ENCODE results near the gene STUM. TPM values are rescaled to one million over a fixed set of nuclear protein-coding genes. Genes with fewer than 3 reads are reported as not detected.

The STUM gene
- total RNA-seq, 1 experiment from 2014 or later = 0.03 TPM

DNA sequence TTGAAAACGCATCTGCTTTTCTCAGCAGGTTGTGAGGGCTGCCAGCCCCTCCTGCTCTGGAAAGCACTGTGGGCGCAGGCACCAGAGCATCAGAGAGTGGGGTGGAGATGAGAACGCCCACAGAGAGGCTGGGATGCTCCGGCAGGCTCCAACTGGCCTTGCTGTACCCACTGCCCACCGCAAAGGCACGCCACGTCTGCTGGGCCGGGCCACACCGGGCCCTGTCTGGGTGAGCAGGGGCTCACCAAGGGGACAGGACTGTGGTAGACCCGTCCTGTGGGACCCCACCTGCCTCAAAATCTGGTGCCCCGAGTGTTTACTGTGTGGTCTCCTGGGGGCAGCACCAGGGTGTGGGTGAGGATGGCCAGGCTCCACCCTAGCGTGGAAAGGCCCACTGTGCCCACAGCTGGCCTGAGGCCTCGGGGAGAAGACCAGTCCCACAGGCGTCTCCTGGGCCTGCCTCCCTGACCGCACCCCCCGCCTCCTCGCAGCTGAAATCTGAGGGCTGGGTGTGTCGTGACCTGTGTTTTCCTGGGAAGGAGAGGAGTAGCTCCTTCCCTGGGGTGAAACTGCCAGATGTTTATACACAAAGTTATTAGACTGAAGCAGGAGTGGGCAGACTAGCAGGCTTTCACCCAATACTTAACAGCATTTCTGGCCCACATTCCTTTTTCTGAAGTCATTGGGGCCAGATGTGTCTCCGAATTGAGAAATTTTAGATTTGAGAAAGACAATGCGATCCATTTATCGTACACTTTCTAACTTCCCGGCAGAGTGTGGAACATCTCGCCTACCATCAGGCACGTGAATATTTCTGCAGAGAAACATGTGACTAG is 53.8 kb downstream of the STUM start:
- BruUV-seq (replicated peaks) = no TSS peak
- ChIA-PET CTCF (no interaction called here), POLR2A (no interaction called here)
- no peak for TF ChIP-seq POLR2AphosphoS5 (IDR thresholded peaks at IDR 0.05; ENCODE audit: low read depth, low read length)
- TF ChIP-seq TCF7L2 (IDR thresholded peaks at IDR 0.05; ENCODE audit: low read depth, low read length) = no peak
- TF ChIP-seq, protein P1, sequence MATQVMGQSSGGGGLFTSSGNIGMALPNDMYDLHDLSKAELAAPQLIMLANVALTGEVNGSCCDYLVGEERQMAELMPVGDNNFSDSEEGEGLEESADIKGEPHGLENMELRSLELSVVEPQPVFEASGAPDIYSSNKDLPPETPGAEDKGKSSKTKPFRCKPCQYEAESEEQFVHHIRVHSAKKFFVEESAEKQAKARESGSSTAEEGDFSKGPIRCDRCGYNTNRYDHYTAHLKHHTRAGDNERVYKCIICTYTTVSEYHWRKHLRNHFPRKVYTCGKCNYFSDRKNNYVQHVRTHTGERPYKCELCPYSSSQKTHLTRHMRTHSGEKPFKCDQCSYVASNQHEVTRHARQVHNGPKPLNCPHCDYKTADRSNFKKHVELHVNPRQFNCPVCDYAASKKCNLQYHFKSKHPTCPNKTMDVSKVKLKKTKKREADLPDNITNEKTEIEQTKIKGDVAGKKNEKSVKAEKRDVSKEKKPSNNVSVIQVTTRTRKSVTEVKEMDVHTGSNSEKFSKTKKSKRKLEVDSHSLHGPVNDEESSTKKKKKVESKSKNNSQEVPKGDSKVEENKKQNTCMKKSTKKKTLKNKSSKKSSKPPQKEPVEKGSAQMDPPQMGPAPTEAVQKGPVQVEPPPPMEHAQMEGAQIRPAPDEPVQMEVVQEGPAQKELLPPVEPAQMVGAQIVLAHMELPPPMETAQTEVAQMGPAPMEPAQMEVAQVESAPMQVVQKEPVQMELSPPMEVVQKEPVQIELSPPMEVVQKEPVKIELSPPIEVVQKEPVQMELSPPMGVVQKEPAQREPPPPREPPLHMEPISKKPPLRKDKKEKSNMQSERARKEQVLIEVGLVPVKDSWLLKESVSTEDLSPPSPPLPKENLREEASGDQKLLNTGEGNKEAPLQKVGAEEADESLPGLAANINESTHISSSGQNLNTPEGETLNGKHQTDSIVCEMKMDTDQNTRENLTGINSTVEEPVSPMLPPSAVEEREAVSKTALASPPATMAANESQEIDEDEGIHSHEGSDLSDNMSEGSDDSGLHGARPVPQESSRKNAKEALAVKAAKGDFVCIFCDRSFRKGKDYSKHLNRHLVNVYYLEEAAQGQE (IDR thresholded peaks at IDR 0.05; ENCODE audit: insufficient read depth in 1 of 2, low read depth in 2 of 2, low read length in 1 of 2) = no peak
- TF ChIP-seq, protein P2, sequence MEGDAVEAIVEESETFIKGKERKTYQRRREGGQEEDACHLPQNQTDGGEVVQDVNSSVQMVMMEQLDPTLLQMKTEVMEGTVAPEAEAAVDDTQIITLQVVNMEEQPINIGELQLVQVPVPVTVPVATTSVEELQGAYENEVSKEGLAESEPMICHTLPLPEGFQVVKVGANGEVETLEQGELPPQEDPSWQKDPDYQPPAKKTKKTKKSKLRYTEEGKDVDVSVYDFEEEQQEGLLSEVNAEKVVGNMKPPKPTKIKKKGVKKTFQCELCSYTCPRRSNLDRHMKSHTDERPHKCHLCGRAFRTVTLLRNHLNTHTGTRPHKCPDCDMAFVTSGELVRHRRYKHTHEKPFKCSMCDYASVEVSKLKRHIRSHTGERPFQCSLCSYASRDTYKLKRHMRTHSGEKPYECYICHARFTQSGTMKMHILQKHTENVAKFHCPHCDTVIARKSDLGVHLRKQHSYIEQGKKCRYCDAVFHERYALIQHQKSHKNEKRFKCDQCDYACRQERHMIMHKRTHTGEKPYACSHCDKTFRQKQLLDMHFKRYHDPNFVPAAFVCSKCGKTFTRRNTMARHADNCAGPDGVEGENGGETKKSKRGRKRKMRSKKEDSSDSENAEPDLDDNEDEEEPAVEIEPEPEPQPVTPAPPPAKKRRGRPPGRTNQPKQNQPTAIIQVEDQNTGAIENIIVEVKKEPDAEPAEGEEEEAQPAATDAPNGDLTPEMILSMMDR (IDR thresholded peaks at IDR 0.05) = no peak
- no peak for TF ChIP-seq SIN3A (IDR thresholded peaks at IDR 0.05; ENCODE audit: borderline replicate concordance, insufficient read depth, low read depth, low read length)
- Histone ChIP-seq H3K27me3 (ENCODE audit: control insufficient read depth, insufficient read depth, low read length) (no peaks in the 10 kb centered on the region; the same call in 1 of the 2 replicates), H3K4me1 (ENCODE audit: control insufficient read depth, insufficient read depth, low read length) (no peaks in the 10 kb centered on the region), H3K36me3 (ENCODE audit: control insufficient read depth, insufficient read depth, low read length) (no peaks in the 10 kb centered on the region), H3K9me3 (ENCODE audit: control insufficient read depth, insufficient read depth, low read depth, low read length) (no peaks in the 10 kb centered on the region), H3K4me3 (ENCODE audit: low read depth in 2 of 2, low read length in 2 of 2) (no peak overlapping the region), H3K27ac (ENCODE audit: low read length) (no peak overlapping the region)
- DNase-seq (ENCODE audit: low read depth, low spot score) (no peak), ATAC-seq (no peak)
- in situ Hi-C loops (cut with HindIII; ENCODE audit: low pct_unique_long_range_greater_than_20kb, low sequenced_read_pairs) = no loop called here
- intact Hi-C loops (cut with micrococcal nuclease; ENCODE audit: unreplicated experiment) = no loop called here

DNA sequence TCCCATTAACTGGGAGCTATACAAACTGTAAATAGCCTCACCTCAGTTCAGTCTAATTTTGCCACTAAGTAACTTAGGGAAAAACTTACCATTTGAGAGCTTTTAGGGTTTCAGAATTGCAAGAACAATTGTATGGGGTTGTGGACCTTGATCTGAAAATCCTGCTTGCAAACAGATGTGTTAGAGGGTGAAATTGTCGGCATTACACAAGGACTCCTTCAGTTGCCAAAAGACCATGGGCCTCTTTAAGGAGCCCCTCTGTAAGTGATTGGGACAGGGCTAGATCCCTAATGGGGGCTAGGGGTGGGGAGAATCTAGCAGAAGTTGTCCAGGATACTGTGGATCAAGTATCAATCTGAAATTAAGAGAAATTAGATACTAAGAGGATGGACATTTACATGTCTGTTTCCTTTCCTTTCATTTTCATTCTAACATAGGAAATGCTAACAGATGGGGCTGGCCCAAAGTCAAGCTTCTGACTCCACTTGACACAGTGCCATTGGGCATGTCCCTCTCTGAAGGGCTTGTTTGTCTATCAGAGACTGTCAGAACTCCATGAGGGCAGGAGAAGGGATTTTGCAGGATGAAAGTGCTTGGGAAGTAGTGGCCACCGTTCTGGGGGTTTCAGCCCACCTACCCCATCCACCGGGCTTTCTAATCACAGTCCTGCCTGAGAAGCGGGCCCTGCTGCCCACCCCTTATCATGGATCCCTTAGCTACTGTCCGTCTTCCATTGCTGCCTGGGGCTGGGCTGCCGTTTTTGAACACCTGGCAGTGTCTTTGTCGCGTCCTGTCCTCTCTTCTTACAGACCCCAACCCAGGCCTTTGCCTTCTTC is 54.7 kb downstream of the STUM start:
- no peaks in the 10 kb centered on the region for H3K9me3 ChIP-seq (ENCODE audit: control insufficient read depth, insufficient read depth, low read depth, low read length)
- TF ChIP-seq SIN3A (IDR thresholded peaks at IDR 0.05; ENCODE audit: borderline replicate concordance, insufficient read depth, low read depth, low read length) = no peak
- no peak for TF ChIP-seq TCF7L2 (IDR thresholded peaks at IDR 0.05; ENCODE audit: low read depth, low read length)
- TF ChIP-seq, protein P1 (IDR thresholded peaks at IDR 0.05; ENCODE audit: insufficient read depth in 1 of 2, low read depth in 2 of 2, low read length in 1 of 2) = no peak
- TF ChIP-seq, protein P2 (IDR thresholded peaks at IDR 0.05) = no peak
- TF ChIP-seq POLR2AphosphoS5 (IDR thresholded peaks at IDR 0.05; ENCODE audit: low read depth, low read length) = no peak
- CTCF ChIA-PET = interaction anchor here (0.7 kb wide), 1 partner anchor 52 kb away, joined by 4 read pairs; no protein-coding TSS in a partner anchor
- intact Hi-C loops (cut with micrococcal nuclease; ENCODE audit: unreplicated experiment) (no loop called here), in situ Hi-C loops (cut with HindIII; ENCODE audit: low pct_unique_long_range_greater_than_20kb, low sequenced_read_pairs) (no loop called here)
- H3K36me3 ChIP-seq (ENCODE audit: control insufficient read depth, insufficient read depth, low read length) = no peaks in the 10 kb centered on the region
- POLR2A ChIA-PET = interaction anchor here (0.6 kb wide), 1 partner anchor 485 kb away, joined by 3 read pairs; no protein-coding TSS in a partner anchor
- H3K27ac ChIP-seq (ENCODE audit: low read length) = no peak overlapping the region
- no peaks in the 10 kb centered on the region; the same call in 1 of the 2 replicates for H3K27me3 ChIP-seq (ENCODE audit: control insufficient read depth, insufficient read depth, low read length)
- H3K4me1 ChIP-seq (ENCODE audit: control insufficient read depth, insufficient read depth, low read length) = no peaks in the 10 kb centered on the region
- ATAC-seq (no peak), DNase-seq (ENCODE audit: low read depth, low spot score) (no peak)
- no peak overlapping the region for H3K4me3 ChIP-seq (ENCODE audit: low read depth in 2 of 2, low read length in 2 of 2)
- no TSS peak for BruUV-seq (replicated peaks)

Data from Panc1 (cell line).